ENCODE measurements around the gene GALNT14. TPM values are rescaled to one million over a fixed set of nuclear protein-coding genes. Genes with fewer than 3 reads are reported as not detected.

The GALNT14 gene
- total RNA-seq, 3 donors from 2014 or later: 0.75 TPM; not detected in 2

DNA sequence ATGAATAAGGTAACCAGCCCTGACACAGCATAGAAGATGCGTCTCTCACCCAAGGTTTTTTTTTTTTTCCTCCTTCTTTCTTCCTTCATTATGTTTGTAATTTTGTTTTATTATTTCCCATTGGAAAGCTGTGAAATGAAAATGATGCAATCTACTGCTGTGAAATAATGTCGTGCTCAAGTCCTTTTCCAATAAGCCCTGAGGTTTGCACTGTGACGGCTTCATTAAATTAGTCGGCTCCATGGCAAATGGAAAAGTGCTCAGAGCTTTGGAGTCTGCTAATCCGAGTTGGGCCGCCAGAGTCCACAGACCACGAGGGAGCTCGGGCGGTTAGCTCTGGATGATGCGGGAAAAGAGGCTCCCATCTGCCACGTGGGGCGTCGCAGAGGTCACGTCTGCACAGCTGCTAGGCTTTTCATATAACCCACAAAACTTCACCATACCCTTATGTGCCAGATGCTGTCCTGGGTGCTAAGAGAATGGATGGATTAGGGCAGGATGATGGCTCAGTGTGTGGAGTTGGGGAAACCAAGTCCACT is 238.7 kb downstream of the GALNT14 start:
- H3K4me1 ChIP-seq (ENCODE audit: low read depth): no peaks in the 10 kb centered on the region
- no peak overlapping the region for H3K4me3 ChIP-seq
- TF ChIP-seq, protein P1, sequence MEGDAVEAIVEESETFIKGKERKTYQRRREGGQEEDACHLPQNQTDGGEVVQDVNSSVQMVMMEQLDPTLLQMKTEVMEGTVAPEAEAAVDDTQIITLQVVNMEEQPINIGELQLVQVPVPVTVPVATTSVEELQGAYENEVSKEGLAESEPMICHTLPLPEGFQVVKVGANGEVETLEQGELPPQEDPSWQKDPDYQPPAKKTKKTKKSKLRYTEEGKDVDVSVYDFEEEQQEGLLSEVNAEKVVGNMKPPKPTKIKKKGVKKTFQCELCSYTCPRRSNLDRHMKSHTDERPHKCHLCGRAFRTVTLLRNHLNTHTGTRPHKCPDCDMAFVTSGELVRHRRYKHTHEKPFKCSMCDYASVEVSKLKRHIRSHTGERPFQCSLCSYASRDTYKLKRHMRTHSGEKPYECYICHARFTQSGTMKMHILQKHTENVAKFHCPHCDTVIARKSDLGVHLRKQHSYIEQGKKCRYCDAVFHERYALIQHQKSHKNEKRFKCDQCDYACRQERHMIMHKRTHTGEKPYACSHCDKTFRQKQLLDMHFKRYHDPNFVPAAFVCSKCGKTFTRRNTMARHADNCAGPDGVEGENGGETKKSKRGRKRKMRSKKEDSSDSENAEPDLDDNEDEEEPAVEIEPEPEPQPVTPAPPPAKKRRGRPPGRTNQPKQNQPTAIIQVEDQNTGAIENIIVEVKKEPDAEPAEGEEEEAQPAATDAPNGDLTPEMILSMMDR (IDR thresholded peaks at IDR 0.05): no peak
- H3K9me3 ChIP-seq: no peaks in the 10 kb centered on the region
- no peaks in the 10 kb centered on the region for H3K36me3 ChIP-seq (ENCODE audit: low read depth)
- intact Hi-C loops (cut with DNase I, micrococcal nuclease): no loop called here
- no peak for DNase-seq
- ATAC-seq: no peak

DNA sequence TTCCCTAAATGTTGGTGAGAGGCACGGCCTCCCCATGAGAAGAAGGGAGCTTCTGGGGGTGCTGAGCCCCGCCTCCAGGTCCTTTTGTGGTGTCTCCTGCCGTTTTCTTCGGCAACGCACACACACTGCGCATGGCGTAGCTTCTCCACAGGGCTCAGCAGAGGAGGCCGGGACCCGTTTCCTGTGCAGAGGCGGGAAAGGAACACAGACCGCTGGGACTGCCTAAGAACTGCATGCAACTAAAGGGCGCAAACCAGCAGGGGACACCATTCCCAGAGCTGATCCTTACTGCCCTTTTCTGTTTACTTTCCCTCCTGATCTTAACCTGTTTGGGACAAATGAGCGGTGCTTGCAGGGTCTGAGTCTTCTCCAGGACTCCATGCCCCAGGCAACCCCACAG is 240.7 kb downstream of the GALNT14 start:
- DNase-seq (no peak), ATAC-seq (no peak)
- Histone ChIP-seq H3K36me3 (ENCODE audit: low read depth) (no peaks in the 10 kb centered on the region), H3K4me1 (ENCODE audit: low read depth) (no peaks in the 10 kb centered on the region), H3K4me3 (no peak overlapping the region), H3K9me3 (no peaks in the 10 kb centered on the region)
- TF ChIP-seq, protein P1 (IDR thresholded peaks at IDR 0.05): no peak
- intact Hi-C loops (cut with DNase I, micrococcal nuclease): no loop called here

DNA sequence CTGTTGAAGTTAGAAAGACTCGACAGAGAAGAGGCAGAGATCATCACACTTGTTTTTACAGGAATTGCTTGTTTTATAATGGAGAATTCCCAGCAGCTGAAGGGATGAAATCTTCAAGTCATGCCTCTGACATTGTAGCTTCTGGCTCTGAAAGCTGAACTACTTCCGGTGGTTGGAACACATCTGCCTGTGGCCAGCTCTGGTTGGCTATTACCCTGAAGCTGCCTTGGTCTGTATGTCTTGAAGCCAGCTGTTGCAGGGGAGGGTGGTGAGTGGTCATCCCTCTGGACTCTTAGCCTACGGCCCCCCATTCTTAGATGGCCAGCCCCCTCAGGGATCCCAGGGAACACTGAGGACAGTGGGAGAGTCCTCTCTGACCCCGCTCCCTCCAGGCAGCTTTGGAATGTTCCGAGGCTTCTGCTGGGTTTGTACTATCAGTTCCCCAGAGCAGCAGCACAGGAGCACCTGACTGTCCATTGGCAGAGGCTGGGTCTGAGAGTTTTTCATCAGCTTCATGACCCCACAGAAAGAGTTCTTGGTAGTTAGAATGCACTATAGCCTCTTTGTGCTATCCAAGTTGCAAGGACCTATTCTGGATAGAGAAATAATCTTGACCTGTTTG is 243.6 kb downstream of the GALNT14 start:
- Histone ChIP-seq H3K36me3 (ENCODE audit: low read depth) (no peaks in the 10 kb centered on the region), H3K4me1 (ENCODE audit: low read depth) (no peaks in the 10 kb centered on the region), H3K9me3 (no peaks in the 10 kb centered on the region), H3K4me3 (no peak overlapping the region)
- DNase-seq (no peak), ATAC-seq (no peak)
- TF ChIP-seq, protein P1 (IDR thresholded peaks at IDR 0.05): no peak
- intact Hi-C loops (cut with DNase I, micrococcal nuclease): no loop called here

DNA sequence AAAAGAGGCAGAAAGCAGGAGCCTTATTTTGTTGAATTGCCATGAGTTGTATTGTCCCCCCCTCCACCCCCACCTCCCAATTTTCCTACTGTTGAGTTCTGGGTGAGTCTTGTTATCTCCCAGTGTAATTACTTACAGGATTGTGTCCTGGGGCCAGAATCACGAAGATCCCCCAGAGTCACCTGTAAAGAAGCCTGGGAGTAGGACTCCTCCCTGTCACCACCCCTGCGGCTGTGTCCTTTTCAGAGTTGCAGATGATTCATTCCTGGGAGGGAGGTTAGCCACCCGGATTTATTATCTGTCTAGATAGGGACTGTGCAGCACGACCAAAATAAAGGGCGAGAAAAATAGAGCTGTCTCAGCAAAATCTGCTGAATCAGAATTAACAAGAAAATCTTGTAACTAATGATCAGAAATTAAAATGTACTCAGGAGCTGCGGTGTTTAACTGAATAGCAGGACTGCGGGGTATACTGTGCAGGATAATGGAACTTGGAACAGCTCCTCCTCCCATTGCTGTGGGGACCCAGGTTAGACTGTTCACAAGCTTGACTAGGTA is 249.3 kb downstream of the GALNT14 start:
- no peak for DNase-seq
- no peak for ATAC-seq
- TF ChIP-seq, protein P1 (IDR thresholded peaks at IDR 0.05): no peak
- no peak overlapping the region for H3K4me3 ChIP-seq
- H3K9me3 ChIP-seq: no peaks in the 10 kb centered on the region
- intact Hi-C loops (cut with DNase I, micrococcal nuclease): no loop called here
- H3K36me3 ChIP-seq (ENCODE audit: low read depth): no peaks in the 10 kb centered on the region
- H3K4me1 ChIP-seq (ENCODE audit: low read depth): no peaks in the 10 kb centered on the region

DNA sequence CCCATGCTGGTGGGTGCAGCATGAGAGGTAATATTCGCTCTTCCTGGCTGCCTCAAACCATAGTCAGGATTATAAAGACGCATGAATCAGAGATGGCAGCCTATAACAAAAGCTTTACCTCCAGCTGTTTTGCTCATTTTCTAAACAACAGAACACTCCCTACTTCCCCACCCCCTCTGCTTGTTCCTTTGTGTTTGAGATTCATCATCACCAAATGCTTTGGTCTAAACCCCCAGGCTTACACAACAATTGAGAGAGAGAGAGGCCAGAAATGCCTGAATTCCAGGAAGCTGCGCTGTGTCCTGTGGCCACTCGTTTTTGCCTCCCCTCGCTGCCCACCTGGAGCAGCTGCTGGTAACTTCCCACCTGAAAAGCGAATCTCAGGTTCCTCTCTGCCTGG is 252.2 kb downstream of the GALNT14 start:
- TF ChIP-seq, protein P1 (IDR thresholded peaks at IDR 0.05): no peak
- intact Hi-C loops (cut with DNase I, micrococcal nuclease): no loop called here
- Histone ChIP-seq H3K36me3 (ENCODE audit: low read depth) (no peaks in the 10 kb centered on the region), H3K4me3 (no peak overlapping the region), H3K4me1 (ENCODE audit: low read depth) (no peaks in the 10 kb centered on the region), H3K9me3 (no peaks in the 10 kb centered on the region)
- DNase-seq (no peak), ATAC-seq (no peak)

Data from mucosa of descending colon (tissue), 3 donors.